ENCODE measurements around the gene TMEM108.

- no peak for TF ChIP-seq CTCF (IDR thresholded peaks at IDR 0.05)
- no peak for TF ChIP-seq POLR2A (IDR thresholded peaks at IDR 0.05)
Measured at GRCh38 chr3:133444423-133444774, 406.2 kb downstream of the TMEM108 start.

Measured in heart left ventricle (tissue), 13 donors.